HG02981 (cell line): ENCODE results near the gene NES.

ENCODE experiments used
- ATAC-seq: cut with Tn5 transposase; IDR thresholded peaks from one replicate; pipeline ENCODE4 v1.9.1; 2021; ENCODE audit warnings: mild to moderate bottlenecking, moderate library complexity; ENCODE audit not compliant: unreplicated experiment

NES gene

DNA sequence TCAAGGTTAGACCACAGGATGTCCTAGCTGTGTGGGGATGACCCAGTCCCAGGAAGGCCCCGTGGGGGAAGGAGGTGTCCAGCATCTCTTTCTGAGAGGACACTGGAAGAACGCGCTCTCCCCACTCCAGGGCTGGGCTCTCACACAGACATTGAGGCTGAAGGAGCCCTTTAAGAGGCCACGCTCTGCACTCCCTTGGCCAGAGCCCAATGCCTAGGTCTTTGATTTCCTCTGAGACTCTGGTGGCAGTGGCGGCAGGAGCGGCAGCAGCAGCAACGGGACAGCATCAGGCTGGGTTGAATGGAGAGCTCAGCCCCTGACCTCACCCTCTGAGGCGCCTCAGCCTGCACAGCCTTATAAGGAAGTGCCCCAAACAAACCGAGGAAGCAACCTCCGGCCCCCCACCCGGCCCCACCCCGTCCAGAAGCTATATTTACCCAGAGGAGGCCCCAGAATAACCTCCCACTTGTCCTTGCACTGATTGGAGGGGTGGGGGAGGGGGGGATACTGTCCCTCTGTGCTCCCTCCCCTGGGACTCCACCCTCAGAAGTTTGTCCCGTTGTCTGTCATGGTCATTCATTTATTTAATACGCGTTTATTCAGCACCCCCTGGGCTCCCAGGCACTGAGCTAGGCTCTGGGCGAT, 12.3 kb downstream of the NES start:
- no peak for ATAC-seq

- no peak for ATAC-seq
These were observed 13.0 kb downstream of the NES start for GRCh38 chr1:156664046-156664766.

DNA sequence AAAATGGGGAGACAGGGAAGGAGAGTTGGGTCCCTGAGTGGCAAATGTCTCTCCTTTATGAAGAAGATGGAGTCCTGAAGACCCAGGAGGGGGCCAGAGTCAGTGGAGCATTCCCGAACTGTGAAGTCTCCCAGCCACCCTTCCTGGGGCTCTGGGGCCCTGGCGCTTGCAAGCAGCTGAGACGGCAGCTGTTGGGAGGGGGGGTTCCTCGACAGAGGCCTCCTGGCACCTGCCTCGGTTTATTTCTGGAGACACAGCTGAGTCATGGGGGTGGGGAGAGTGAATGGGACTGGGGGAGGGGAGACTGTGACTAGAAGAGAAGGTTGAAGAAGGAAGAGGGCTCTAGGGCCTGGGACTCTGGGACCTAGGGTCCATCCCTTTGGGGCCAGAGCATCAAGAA, 14.0 kb downstream of the NES start:
- no peak for ATAC-seq

DNA sequence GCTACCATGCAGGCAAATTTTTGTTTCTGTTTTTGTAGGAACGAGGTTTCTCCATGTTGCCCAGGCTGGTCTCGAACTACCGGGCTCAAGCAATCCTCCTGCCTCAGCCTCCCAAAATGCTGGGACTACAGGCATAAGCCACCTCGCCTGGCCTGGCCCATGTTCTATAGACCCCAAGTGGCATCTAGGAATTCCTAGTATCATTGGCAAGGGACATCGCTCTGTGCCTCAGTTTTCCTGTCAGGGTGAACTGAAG, 14.5 kb downstream of the NES start:
- no peak for ATAC-seq

DNA sequence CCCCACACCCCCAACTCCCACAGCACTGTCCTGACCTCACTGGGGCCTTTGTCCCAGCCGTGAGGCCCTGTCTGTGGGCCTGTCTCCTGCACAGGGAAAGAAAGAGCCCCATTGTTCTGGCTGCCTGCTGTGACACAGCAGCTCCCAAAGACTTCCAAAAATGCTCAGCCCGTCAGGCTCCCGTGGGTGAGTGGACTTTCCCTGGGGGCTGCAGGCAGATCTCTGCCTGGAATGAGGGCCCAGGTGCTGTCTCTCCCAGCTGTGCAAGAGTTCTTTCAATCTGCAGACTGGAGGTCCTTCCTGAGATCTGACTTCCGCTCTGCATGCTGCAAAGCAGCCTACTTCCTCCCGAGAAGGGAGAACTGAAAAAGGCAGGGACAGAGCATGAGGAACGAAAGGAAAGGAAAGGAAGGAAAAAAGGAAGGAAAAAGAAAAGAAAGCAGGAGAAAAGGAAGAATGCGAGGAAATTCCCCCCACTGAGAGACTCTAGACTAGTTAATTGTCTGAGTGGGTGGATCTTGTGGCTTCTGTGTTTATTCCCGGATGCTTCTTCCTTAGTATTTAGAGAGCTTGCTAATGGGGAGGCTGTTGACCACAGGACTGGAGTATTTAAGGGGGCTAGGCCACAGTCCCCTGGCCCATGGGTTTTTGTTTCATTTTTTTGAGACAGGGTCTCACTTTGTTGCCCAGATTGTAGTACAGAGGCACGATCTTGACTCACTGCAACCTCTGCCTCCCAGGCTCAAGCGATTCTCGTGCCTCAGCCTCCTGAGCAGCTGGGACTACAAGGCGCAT, 15.0 kb downstream of the NES start:
- no peak for ATAC-seq

DNA sequence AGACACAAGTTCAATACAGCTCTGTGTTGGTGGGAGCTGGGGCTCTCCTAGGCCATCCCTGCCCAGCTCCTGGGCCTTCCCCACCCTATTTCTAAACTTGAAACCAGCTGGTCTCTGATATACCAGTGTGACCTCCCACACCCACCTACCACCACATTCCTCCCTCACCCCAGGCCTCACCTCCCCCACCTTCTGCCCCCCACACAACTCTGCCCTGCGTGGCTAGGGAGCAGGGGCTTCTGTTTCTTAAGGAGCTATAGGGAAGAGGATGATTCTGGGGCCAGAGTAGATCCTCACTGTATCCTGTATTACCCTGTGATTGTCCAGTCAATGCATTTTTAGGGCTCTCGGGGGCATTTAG, 16.5 kb downstream of the NES start:
- no peak for ATAC-seq

DNA sequence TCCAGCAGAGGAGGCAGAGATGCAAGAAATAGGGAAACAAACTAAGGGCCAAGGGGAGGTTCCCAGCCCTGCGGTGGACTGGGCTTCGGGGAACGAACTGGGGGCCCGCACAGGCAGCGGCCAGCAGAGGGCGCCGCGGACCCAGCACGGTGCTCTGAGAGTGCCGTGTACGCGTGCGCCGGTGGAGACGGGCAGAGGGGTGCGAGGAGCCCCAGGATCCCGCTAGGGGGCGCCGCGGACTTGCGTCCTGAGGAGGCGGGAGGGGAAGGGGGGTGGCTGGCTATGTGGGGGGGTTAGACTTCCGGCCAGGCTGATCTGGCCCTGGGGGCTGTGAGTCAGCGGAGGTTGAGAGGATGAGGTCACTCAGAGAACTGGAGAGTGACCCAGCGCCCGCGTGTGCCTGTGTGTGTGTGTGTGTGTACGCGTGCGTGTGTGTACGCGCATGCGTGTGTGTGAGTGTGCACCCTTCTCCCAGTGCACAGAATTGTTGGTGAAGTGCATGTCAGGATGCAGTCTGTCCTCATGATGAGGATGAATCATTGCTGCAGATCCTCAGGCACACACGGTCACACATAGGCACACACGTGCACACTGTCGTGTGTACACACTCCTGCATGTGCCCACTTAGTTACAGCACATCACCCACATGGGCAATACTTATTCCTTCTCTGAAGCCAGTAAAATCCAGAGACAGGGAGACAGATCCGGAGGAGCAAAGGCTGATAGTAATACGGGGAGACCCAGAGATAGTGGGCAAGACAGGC, 17.0 kb downstream of the NES start:
- ATAC-seq, result peak; percentile 67

- ATAC-seq, result no peak
These were observed 17.6 kb downstream of the NES start for GRCh38 chr1:156659661-156659987.

GRCh38 chr1:156658945-156659574, 18.1 kb downstream of the NES start:
- no peak for ATAC-seq

GRCh38 chr1:156658496-156658895, 18.7 kb downstream of the NES start:
- no peak for ATAC-seq

DNA sequence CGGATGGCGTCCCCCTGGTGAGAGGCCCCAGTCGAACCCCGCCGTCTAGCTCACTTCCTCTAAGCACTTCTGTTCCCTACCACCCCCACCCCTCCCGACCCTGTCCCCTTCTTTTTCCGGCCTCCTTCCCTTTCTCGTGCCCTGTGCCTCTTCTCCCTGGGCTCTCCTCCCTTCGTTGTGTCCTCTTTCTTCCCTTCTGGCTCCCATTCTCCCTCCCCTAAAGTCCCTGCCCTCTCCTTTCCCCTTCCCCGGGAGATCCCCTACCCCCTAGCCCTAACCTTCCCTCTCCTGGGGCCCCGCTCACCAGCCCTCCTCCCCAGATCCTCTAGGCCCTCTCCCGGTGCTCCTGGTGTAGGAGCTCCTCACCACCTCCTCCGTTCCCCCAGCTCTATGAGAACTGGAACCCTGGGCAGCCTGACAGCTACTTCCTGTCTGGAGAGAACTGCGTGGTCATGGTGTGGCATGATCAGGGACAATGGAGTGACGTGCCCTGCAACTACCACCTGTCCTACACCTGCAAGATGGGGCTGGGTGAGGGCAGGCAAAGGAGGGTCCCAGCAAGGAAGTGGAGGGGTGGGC, 19.4 kb downstream of the NES start:
- no peak for ATAC-seq

DNA sequence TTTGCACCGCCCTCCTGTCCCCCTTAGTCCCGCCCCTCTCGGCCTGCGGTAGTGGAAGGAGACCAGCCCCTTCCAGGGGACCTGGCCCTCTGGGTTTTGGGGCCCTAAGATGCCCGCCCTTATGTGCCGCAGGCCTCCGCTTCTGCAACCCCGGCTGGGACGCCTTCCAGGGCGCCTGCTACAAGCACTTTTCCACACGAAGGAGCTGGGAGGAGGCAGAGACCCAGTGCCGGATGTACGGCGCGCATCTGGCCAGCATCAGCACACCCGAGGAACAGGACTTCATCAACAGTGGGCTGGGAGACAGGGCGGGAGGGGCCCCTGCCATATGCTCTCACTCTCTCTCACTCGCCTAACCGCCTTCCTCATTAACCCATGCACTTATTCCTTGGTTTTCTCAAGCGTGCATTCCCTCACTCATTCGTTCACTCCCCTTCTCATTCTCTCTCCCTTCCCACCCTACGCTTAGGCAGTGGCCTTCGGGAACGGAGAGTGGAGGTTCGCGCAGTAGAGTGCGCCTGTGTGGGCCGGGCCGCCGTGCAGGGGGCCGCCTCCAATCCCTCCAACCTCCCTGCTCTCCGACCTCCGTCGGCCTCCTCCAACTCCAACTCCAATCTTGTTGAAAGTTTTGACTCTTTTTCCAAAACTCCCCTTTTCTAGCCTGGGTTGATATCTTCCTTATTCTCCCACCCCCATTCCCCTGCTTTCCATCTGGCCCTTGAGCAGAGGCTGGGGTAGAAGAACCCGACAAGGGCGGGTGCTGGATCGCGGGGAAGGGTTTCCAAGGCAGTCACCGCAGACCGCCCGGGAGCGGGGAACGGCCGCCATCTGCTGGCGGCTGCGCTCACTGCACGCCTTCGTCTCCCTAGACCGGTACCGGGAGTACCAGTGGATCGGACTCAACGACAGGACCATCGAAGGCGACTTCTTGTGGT, 20.1 kb downstream of the NES start:
- ATAC-seq, result no peak

GRCh38 chr1:156655904-156656516, 21.2 kb downstream of the NES start:
- ATAC-seq, result no peak

- ATAC-seq, result no peak
These were observed 21.9 kb downstream of the NES start for GRCh38 chr1:156655151-156655903.

DNA sequence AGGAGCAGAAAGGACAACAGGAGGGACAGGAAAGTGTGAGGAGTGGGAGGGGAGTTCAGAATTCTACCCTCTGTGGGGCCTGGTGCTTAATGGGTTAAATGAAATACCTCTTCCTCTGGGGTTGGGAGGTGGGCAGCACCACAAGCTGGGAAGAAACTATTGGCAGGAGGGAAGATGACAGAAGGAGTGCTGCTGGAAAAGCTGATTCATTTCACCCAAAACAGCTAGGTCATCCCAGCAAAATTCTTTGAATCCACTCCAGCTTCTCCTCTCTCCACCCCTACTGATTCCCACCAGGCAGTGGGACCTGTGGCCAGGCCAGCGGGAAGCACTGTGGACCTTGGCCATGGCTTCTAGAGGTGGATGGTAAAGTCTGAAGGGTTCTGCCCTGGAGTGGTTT, 22.5 kb downstream of the NES start:
- no peak for ATAC-seq

DNA sequence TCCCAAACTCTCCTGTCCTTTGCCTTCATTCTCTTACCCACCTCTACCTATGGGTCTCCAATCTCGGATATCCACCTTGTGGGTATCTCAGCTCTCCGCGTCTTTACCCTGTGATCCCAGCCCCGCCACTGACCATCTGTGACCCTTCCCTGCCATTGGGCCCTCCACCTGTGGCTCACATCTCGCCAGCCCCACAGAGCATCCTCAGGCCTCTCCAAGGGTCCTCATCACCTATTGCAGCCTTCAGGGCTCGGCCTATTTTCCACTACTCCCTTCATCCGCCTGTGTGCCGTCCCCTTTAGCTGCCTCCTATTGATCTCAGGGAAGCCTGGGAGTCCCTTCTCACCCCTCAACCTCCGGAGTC, 24.2 kb downstream of the NES start:
- no peak for ATAC-seq

DNA sequence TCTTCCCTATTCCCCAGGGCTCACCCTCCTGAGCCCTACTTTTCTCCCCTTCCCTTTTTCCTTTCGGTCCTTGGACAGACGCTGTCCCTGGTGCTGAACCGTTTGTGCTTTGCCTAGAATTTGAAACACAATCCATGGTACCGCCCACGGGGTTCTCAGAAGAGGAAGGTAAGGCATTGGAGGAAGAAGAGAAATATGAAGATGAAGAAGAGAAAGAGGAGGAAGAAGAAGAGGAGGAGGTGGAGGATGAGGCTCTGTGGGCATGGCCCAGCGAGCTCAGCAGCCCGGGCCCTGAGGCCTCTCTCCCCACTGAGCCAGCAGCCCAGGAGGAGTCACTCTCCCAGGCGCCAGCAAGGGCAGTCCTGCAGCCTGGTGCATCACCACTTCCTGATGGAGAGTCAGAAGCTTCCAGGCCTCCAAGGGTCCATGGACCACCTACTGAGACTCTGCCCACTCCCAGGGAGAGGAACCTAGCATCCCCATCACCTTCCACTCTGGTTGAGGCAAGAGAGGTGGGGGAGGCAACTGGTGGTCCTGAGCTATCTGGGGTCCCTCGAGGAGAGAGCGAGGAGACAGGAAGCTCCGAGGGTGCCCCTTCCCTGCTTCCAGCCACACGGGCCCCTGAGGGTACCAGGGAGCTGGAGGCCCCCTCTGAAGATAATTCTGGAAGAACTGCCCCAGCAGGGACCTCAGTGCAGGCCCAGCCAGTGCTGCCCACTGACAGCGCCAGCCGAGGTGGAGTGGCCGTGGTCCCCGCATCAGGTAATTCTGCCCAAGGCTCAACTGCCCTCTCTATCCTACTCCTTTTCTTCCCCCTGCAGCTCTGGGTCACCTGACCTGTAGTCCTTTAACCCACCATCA, 24.8 kb downstream of the NES start:
- ATAC-seq, result no peak

DNA sequence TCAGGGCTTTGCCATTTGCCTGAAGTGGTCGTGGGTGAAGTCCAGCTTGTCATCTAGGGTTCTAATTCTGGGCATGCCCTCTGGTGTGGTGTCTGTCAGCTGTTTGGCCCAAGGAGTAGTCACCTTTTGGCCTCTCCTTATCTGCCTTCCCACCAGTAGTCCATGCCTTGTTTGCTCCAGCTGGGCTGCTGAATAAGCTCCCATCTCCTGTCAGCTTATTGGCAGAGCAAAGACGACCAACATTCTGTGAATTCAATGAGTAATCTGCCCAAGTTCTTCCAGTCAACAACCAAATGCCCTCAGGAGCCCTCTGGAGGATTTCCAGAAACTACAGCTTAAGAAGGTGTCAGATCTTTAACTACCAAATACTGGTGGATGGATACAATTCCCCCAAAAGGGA, 28.3 kb downstream of the NES start:
- no peak for ATAC-seq
